Measurements from ENCODE around the gene DSCAML1.

DSCAML1 gene

GRCh38 chr11:117437041-117437790, 359.8 kb downstream of the DSCAML1 start:
- no peak for DNase-seq

- no peak for DNase-seq
Observed at GRCh38 chr11:117435326-117435725, 361.7 kb downstream of the DSCAML1 start.

- no peak for DNase-seq
Observed at GRCh38 chr11:117434481-117434880, 362.5 kb downstream of the DSCAML1 start.

- no peak for DNase-seq
Observed at GRCh38 chr11:117433717-117434116, 363.3 kb downstream of the DSCAML1 start.

GRCh38 chr11:117431436-117431835, 365.6 kb downstream of the DSCAML1 start:
- DNase-seq: no peak

GRCh38 chr11:117430293-117430955, 366.6 kb downstream of the DSCAML1 start:
- no peak for DNase-seq

GRCh38 chr11:117428856-117429229, 368.2 kb downstream of the DSCAML1 start:
- no peak for DNase-seq

GRCh38 chr11:117428186-117428855, 368.7 kb downstream of the DSCAML1 start:
- no peak for DNase-seq

- DNase-seq: no peak
Observed at GRCh38 chr11:117427356-117427874, 369.6 kb downstream of the DSCAML1 start.

GRCh38 chr11:117426941-117427340, 370.1 kb downstream of the DSCAML1 start:
- no peak for DNase-seq

- DNase-seq: peak; percentile 54 to 59
Observed at GRCh38 chr11:117426297-117426685, 370.7 kb downstream of the DSCAML1 start.

GRCh38 chr11:117425679-117426296, 371.2 kb downstream of the DSCAML1 start:
- no peak for DNase-seq

- no peak for DNase-seq
Observed at GRCh38 chr11:117424781-117425180, 372.2 kb downstream of the DSCAML1 start.

- DNase-seq: no peak
Observed at GRCh38 chr11:117423046-117423575, 373.9 kb downstream of the DSCAML1 start.

GRCh38 chr11:117421476-117421875, 375.5 kb downstream of the DSCAML1 start:
- no peak for DNase-seq

- no peak for DNase-seq
Observed at GRCh38 chr11:117421041-117421440, 376.0 kb downstream of the DSCAML1 start.

- no peak for DNase-seq
Observed at GRCh38 chr11:117420598-117420997, 376.4 kb downstream of the DSCAML1 start.

GRCh38 chr11:117420143-117420485, 376.9 kb downstream of the DSCAML1 start:
- no peak for DNase-seq

GRCh38 chr11:117419482-117420142, 377.4 kb downstream of the DSCAML1 start:
- no peak for DNase-seq

- DNase-seq: no peak
Observed at GRCh38 chr11:117418737-117419481, 378.1 kb downstream of the DSCAML1 start.

- no peak for DNase-seq
Observed at GRCh38 chr11:117417856-117418255, 379.2 kb downstream of the DSCAML1 start.

GRCh38 chr11:117417342-117417741, 379.7 kb downstream of the DSCAML1 start:
- no peak for DNase-seq

Data from activated CD4-positive, alpha-beta T cell treated with anti-CD3 and anti-CD28 coated beads, Interleukin-2, amount 50 U/mL, for 4 hours (primary cell).